NCI-H2171 treated with DMSO at 0.1 percent for 48 hours (cell line): ENCODE measurements around the gene NUDT16.
"Not testable (repeated sequence)": the region's sequence is repeated elsewhere in the genome, so short reads cannot be mapped to it uniquely, and the experiment has no call there.

Experiments used
- DNase-seq: peaks from one replicate; lab custom pipeline; 2025; lab: John Stamatoyannopoulos, UW

The NUDT16 gene

DNA sequence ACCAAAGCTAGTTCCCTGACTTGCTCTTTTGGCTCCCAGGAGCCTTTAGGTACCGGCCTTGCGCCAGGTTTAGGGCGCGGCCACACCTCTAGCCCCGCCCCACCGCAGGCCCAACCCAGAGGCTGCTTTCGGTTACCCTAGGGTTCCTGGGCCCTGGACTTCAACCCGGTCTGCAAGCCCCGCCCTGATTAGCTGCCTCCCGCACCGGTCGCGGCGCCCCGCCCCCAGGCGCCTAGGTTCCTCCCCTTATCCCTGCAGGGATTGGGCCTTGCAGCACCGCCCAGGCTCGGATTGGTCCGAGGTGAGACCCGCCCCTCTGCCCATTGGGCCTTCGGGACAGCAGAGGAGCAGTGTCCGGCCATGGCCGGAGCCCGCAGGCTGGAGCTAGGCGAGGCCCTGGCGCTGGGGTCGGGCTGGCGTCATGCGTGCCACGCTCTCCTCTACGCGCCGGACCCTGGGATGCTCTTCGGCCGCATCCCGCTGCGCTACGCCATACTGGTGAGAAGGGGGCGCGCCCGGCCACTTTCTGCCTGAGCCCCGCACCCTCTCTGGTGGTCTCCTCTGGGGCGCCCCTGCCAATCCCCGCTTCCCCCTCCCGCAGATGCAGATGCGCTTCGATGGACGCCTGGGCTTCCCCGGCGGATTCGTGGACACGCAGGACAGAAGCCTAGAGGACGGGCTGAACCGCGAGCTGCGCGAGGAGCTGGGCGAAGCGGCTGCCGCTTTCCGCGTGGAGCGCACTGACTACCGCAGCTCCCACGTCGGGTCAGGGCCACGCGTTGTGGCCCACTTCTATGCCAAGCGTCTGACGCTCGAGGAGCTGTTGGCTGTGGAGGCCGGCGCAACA is at the start of gene NUDT16:
Gene NUDT16, plus strand, starts transcription at position 330 of the 847 bp plus-strand sequence. Its CDS starts 31 bp downstream, at position 361.
- DNase-seq, result peak; percentile 99

DNA sequence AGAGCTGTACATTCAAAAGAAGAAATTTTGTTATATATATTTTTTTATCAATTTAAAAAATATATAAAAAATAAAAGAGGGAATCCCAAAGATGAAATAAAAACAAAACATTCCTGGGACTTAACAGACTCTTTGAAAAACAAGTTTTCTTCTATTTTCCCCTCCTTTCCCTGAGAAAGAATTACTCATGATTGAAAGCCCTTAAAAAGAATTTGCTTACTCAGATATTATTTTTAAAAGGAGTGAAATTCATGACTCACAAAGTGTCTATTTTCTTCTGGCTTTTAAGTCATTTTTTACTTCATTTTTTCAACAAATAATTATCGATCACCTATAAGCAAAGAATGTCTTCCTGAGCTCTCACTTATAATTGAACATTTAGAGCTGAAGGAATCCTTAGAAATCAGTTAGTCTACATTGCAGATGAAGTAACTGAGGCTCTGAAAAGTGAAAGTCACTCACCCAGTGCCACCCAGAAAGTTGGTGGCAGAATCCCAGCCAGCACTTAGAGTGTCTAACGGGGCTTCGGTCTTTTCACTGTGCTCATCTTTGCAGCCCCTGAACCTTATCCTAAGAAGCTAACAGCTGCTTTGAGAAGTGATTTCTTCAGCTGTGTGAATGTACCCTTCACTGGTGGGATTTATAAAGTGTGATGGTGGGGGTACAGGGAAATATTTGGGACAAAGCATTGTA is 42.5 kb upstream of the NUDT16 start:
- no peak for DNase-seq

DNA sequence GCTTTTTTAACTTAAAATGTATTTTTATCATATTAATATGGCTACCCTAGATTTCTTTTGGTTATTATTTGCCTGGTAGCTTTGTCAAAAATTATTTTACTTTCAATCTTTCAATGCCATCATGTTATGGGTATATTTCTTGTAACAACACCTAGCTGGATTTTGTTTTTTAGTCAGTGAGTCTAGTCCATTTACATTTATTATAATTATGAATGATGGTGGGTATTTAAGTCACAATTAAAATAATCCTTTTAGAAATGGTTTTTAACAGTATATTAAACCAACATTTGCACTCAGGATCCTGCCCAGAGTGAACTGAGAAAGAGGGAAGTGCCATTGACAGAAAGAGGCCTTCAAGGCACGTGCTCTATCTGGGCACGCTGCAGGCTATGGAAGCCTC is 39.8 kb upstream of the NUDT16 start:
- no peak for DNase-seq

DNA sequence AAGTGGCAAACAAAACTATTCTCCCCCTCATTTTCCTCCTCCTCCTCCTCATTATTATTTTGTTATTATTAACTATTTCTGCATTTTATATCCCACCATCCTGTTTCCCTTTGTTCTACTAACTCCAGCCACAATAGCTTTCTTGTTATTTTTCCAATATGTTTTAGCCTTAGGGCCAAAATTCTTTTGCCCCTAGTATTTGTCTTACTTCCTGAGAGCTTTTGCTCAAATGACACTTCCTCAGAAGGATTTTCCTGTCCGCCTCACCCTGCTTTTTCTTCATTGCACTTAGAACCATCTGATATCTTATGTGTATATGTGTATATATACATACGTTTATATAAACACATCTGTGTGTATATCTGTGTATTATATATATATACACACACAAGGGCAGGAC is 32.7 kb upstream of the NUDT16 start:
- DNase-seq, result no peak

DNA sequence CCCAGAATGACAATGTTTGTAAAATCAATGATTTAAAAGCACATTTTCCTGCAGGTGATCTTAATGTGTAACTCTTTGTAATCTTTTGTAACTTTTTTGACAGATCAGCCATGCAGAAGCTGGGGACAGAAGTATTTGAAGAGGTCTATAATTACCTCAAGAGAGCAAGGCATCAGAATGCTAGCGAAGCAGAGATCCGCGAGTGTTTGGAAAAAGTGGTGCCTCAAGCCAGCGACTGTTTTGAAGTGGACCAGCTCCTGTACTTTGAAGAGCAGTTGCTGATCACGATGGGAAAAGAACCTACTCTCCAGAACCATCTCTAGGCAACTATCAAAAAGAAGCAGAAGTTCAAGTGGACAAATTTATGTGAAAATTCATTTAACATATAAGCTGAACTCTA is 32.1 kb upstream of the NUDT16 start:
- DNase-seq, result no peak

DNA sequence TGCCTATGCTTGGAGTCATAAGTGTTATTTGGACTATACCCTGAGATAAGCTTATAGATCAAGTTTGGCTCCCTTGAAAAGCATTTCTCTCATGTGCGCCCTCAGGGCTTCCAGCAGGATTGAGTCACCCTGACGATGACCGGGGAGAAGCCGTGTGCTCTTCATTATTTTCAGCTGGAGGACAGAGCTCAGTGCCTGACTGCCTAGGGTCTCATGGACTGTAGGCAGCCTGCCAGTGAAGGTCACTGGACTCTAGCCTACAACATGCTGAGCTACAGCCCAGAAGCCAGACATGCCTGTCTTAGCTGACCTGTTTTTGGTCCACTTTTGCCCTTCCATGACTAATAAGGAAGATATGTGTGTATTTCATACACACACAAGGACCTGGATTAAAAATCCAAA is 31.6 kb upstream of the NUDT16 start:
- DNase-seq, result no peak

DNA sequence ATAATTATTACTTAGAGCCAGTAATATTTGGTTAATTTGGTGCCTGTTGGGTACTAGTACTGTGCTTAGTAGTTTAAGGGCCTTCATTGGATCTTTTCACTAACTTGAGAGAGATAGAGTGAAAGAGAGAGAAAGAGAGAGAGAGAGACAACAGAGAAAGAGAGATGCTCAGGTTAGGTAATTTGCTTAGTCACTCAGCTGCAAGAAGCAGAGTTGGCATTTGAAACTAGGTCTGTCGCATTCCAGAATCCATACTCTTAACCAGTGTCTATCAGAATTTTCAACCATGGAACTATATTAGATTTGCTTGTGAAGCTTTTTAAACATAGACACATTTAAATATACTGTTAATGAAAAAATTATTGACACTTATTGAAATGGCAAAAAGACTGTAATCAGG is 31.1 kb upstream of the NUDT16 start:
- DNase-seq, result no peak

DNA sequence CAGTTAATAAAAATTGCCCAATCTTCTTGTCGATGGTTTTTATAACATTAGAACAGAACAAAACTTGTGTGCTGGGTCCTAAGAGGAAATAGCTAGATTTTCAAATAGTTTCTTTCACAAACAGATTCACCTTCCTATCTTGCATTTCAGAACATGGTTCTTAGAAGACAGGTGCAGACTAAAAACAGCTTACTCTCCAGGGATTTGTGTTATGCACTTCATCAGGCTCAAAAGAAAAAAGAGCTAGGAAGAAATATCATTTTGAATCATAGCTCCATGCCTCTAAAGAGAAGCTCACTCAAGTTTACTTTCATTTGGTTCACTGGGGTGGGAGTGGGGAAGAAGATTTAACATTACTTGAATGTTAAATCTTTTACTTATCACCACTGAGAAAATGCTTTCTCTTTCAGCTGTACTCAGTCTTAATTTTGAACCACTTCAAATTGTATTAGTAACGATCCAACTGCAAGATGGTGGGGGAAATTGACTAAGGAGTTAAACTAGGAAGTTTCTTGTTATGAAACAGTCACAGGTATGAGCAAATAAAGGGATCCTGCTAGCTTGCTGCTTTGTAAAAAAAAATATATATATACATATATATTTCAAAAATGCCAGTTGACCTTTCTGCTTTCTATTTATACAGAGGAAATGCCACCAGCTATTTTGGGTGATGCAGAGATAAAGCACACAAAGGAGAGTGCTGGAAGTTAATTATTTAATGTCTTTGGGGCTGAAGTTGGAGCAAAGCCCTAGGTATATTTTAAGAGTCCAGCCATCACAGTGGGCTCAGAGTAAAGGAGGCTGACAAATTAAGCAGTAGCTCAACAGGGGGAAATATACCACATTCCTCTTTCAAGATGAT is 28.3 kb upstream of the NUDT16 start:
- peak; percentile 64 for DNase-seq

DNA sequence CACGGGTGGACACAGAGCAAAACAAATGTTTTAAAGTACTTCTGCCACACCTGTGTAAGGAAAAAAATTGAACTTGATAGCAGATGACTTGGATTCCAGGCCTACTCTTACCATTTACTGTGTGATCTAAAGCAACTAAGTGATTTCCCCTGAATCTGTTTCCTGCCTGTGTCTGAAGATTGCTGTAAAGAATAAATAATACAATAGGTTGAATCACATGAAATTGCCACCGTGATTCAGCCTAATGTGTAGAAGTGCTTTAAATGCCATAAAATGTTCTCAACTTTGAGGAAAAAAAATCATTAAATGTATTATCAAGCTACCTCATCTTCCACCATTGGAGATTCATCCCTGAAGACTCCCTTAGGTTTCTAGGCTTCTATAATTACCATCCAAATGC is 27.6 kb upstream of the NUDT16 start:
- no peak for DNase-seq

DNA sequence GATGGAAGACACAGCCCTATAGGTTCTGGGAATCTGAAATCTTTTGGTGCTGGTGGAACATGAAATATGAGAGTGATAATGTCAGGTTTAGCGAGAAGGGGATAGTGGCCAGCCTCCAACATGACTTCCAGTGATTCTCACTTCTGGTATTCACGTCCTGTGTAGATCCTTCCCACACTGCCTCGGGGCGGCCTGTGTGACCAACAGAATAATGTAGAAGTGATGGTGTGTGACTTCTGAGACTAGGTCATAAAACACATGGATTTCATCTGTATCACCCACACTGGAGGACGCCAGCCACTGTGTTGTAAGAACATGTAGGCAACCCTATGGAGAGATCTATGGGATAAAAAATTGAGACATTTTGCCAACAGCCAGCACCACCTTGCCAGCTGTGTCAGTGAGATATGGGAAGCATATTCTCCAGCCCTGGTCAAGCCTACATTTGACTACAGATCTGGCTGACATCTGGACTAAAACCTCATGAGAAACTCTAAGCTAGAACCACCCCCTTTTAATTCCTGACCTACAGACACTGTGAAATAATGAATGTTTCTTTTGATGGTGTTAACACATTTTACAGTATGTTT is 25.5 kb upstream of the NUDT16 start:
- no peak for DNase-seq

DNA sequence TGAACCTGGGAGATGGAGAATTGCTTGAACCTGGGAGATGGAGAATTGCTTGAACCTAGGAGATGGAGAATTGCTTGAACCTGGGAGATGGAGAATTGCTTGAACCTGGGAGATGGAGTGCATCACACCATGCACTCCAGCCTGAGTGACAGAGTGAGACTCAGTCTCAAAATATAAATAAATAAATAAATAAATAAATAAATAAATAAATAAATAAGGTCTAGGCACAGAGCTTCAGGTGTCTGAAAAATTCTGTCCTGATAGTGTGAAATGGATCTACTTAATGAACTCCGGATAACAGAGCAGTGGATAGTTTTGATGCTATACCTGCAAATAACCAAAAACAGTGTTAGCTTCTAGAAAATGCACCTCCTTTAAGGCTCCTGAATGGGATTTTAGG is 24.3 kb upstream of the NUDT16 start:
- no peak for DNase-seq

DNA sequence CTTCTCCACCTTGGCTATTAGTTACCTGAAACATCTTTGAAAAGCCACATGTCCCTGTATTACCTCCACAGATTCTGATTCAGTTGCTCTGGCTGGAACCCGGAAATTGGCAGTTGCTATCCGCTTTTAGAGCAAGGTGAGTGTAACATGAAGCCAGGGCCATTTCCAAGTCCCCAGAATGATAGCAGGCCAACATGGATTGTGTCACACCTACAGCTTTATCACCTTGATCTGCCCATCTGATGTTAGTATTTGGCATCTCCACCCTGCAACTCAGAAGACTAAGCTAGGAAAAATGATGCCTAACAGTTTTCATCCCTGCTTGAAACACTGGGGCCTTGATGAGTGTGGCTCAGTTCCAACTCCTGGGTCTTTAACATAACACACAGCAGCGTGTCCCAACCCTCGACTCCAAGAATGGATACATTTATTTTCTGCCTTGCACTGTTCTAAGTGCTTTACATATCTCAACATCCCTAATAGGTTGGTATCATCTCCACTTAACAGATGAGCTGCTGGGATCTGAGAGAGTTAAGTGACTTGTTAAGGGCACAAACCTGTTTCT is 21.3 kb upstream of the NUDT16 start:
- peak; percentile 73 for DNase-seq

DNA sequence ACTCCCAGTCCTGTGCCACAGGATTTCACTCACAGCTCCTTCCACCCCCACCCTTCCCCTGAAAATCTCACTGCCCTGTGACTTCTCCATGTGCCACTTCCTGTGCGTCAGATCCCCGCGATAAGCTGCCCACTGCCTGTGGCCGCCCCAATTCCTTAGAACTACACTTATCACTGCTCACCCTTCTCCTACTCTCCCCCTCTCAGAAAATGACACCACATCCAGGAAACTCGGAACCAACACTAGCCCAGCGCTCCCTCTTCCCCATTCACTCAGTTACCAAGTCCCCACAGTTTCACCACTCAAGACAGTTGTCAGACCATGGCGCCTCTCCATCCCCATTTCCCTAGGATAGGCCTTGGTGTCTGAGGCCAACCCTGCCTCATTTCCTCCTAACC is 20.5 kb upstream of the NUDT16 start:
- DNase-seq, result not testable (repeated sequence)

DNA sequence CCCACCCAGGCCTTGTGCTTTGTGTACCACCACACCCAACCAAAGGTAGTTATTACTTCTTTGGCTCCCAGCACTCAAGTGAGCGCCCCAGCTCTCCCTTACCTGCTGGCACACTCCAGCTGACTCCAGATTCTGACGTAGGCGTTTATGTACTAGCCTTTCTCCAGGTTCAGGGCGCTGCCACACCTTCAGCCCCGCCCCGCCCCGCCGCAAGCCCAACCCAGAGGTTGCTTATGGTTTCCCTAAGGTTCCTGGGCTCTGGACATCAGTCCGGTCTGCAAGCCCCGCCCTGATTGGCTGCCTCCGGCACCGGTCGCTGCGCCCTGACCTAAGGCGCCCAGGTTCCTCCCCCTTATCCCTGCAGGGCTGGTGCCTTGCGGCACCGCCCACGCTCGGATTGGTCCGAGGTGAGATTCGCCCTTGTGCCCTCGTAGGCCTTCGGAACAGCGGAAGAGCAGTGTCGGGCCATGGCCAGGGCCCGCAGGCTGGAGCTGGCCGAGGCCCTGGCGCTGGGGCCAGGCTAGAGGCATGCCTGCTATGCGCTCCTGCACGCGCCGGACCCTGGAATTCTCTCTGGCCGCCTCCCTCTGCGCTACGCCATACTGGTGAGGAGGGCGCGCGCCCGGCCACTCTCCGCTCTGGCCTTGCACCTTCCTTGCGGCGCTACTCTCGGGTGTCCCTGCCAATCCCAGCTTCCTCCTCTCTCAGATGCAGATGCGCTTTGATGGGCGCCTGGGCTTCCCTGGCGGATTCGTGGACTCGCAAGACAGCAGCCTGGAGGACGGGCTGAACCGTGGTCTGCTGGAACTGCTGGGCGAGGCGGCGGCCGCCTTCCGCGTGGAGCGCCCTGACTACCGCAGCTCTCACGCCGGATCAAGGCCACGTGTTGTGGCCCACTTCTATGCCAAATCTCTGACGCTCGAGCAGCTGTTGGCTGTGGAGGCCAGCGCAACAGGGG is 19.8 kb upstream of the NUDT16 start:
- DNase-seq, result no peak

DNA sequence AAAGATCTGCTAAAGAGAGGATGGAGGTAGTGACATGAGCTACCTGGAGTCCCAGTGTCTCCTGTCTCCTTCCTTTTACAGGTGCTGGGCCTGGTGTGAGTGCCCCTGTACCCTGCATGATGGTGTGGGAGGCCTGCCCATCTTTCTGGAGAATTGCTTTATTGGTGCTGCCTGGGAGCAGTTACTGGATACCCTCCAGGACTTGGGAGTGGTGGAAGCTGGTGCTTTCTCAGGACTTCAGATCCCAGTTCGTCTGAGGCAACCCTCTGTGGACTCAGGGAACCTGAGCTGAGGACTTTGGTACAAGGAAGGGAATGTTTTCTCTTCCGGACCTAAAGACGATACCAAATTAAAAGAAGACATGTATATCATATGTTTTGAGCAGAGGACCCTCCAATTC is 18.3 kb upstream of the NUDT16 start:
- no peak for DNase-seq

DNA sequence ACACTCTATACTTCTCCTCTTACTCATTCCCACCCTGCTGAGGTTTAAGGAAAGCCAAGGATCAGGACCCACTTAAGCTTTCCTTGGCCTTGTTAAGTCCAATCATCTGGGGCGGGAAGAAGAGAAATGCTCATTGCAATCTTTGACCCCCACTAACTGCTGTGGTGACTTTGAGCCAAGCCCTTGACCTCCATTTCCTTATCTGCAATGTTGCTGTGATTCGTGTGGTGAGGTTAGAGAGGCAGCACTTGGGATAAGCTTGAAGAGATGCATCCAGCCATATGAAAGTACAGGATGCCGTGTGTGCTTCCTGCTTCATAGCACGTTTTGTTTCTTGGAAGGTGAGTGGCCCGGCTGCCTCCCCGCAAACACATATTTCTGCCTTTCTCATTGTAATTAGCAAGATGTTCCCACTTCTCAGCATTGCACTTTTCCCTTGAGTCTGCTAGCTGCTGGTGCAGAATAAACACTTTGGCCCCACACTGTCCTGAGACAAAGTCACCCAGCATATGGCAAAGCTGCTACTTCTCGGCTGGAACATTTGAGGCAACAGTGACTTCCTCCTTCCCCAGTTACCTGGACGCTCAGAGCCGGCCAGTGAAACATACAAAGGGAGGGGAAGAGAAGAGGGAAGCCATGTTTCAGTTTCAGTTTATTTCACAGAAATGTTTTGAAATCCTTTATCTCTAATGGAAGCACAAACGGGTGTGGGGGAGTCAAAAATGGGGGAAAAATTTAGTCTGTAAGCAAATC is 10.5 kb upstream of the NUDT16 start:
- DNase-seq, result no peak

DNA sequence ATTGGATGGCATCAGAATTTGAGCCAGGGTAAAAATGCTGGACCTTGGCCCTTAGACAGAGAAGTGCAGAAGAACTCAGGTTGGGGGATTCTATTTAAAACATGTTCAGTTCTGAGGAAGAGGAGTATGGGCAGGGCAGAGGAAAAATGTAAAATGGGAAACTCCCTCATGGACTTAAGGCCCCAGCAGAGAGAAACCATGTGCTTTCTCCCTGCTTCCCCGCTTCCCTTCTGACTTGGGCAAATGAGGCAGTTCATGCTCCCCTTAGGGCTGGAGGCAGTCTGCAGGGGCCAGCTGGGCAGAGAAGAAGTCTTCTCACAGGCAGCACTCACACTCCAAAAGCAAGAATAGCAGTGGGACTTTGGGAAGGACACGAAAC is 9.9 kb upstream of the NUDT16 start:
- DNase-seq, result no peak

DNA sequence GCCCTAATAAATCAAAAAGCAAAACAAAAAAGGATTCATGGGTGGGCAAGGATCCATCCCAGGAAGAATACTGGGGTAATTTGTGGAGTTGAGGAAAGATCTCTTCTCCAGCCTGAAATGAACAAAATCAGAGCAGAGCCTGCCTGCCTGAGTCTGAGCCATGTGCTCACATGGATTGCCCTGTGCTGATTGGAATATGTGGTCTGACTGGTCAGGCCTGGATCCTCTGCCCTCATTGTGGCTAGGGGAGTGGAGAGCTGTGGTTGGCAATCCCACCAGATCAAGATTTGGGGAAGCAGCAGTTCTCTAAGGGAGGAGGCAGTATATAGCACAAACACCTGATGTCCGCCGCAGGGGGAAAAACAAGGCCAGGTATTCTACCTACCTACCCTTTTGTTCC is 6.8 kb upstream of the NUDT16 start:
- no peak for DNase-seq

DNA sequence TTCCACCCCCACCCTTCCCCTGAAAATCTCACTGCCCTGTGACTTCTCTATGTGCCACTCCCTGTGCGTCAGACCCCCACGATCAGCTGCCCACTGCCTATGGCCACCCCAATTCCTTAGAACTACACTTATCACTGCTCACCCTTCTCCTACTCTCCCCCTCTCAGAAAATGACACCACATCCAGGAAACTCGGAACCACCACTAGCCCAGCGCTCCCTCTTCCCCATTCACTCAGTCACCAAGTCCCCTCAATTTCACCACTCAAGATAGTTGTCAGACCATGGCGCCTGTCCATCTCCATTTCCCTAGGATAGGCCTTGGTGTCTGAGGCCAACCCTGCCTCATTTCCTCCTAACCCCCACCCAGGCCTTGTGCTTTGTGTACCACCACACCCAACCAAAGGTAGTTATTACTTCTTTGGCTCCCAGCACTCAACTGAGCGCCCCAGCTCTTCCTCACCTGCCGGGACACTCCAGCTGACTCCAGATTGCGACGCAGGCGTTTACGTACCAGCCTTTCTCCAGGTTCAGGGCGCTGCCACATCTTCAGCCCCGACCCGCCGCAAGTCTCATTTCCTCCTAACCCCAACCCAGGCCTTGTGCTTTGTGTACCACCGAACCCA is 641 bp upstream of the NUDT16 start:
- not testable (repeated sequence) for DNase-seq
